Body of pancreas (tissue), 4 donors: ENCODE data around the gene PKMYT1. TPM values are rescaled to one million over a fixed set of nuclear protein-coding genes. Genes with fewer than 3 reads are reported as not detected.
A peak's percentile ranks its signal among the peaks of the same experiment; 100 is the strongest.
"Not testable (repeated sequence)": the region's sequence is repeated elsewhere in the genome, so short reads cannot be mapped to it uniquely, and the experiment has no call there.

Source experiments
- ATAC-seq: fragments of 150-250 bp; one replicate; pipeline ENCODE4 v1.9.1; 2016
- DNase-seq, 4 donors: peaks; one replicate each; pipeline ENCODE4 v3.0.0-alpha.2; 2019
- H3K27ac ChIP-seq, 4 donors: fragments of 200-600 bp; sonication (generic); 1 replicate in 3 of 4; 2 replicates in 1 of 4; pipeline versions ENCODE4 v1.5.1 to v1.6.1; 2016 to 2019; ENCODE audit warnings: mild to moderate bottlenecking in 1 of 4, mixed read lengths in 1 of 4, moderate library complexity in 1 of 4
- H3K27me3 ChIP-seq, 2 donors: fragments of 200-600 bp; sonication (generic); one replicate each; pipeline ENCODE4 v1.6.0; 2016; ENCODE audit warnings: mild to moderate bottlenecking in 1 of 2
- H3K36me3 ChIP-seq, 2 donors: fragments of 200-600 bp; sonication (generic); replicated peaks in 1 of 2; 2 replicates each; pipeline ENCODE4 v1.5.1; 2016; ENCODE audit warnings: low read depth in 2 of 2; ENCODE audit not compliant: insufficient read depth in 1 of 2
- H3K4me1 ChIP-seq: fragments of 200-600 bp; sonication (generic); one replicate; pipeline ENCODE4 v1.6.0; 2016
- H3K4me3 ChIP-seq, 2 donors: fragments of 200-600 bp; sonication (generic); 1 replicate in 1 of 2; 2 replicates in 1 of 2; pipeline ENCODE4 v1.5.1; 2016 to 2019
- H3K9me3 ChIP-seq, 3 donors: fragments of 200-600 bp; sonication (generic); 1 replicate in 2 of 3; 2 replicates in 1 of 3; pipeline ENCODE4 v1.5.1; 2016
- POLR2A ChIP-seq, 3 donors: fragments of 450-650 bp; IDR thresholded peaks; one replicate each; pipeline ENCODE4 v1.6.1; 2016; ENCODE audit warnings: antibody characterized with exemption in 3 of 3, mild to moderate bottlenecking in 2 of 3
- WGBS, 2 donors: methylation state at CpG; one replicate each; pipeline ENCODE4 v1.1.5; 2017; 5-methylcytosine and 5-hydroxymethylcytosine counted together
- intact Hi-C: fragments of 100-400 bp; cut with DNase I; formaldehyde crosslinking; loops from one replicate; pipeline ENCODE4 v1.15.1; 2023
- total RNA-seq, 2 donors: library from RNA; depleted of rRNA; stranded (reverse); fragments of >200 nt; gene quantifications; one replicate each; pipeline ENCODE4 v1.1.0, GENCODE V29; 2016
- TF ChIP-seq, protein P1 (sequence below), 7 experiments: fragments of 450-650 bp in 4 of 7; fragments of 200-600 bp in 3 of 7; sonication (generic) in 3 of 7; IDR thresholded peaks; one replicate each; pipeline ENCODE4 v1.5.1; 2016 to 2019; ENCODE audit warnings: antibody characterized with exemption in 7 of 7

The PKMYT1 gene
- total RNA-seq, 2 donors from 2014 or later: 0.26 TPM; not detected in 1

DNA sequence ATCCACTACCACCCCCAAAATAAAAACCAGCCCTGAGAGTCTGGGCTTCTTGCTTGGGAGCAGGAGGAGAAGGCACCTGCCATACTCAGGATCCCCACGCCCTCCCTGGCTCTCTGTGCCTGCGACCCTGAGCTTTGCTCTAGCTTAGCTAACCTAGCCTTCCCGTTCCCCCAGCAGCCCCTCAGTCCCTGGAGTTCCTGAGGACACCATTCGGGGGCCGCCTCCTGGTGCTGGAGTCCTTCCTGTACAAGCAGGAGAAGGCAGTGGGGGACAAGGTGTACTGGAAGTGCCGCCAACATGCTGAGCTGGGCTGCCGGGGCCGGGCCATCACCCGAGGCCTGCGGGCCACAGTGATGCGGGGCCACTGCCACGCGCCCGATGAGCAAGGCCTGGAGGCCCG lies 50.0 kb downstream of the PKMYT1 start:
- WGBS, 2 donors: 91 to 100% methylated on average over 3 to 15 of the region's 15 CpGs
- Histone ChIP-seq H3K4me1 (peaks cover 5% of the 10 kb centered on the region), H3K9me3 (no peaks in the 10 kb centered on the region), H3K36me3 (peaks cover 0 to 4% of the 10 kb centered on the region in 2 donors), H3K27ac (no peak overlapping the region), H3K4me3 (no peak overlapping the region), H3K27me3 (no peaks in the 10 kb centered on the region)
- intact Hi-C loops: no loop called here
- no peak for ATAC-seq
- no peak for DNase-seq
- no peak for TF ChIP-seq POLR2A (IDR thresholded peaks at IDR 0.05)
- TF ChIP-seq, protein P1, sequence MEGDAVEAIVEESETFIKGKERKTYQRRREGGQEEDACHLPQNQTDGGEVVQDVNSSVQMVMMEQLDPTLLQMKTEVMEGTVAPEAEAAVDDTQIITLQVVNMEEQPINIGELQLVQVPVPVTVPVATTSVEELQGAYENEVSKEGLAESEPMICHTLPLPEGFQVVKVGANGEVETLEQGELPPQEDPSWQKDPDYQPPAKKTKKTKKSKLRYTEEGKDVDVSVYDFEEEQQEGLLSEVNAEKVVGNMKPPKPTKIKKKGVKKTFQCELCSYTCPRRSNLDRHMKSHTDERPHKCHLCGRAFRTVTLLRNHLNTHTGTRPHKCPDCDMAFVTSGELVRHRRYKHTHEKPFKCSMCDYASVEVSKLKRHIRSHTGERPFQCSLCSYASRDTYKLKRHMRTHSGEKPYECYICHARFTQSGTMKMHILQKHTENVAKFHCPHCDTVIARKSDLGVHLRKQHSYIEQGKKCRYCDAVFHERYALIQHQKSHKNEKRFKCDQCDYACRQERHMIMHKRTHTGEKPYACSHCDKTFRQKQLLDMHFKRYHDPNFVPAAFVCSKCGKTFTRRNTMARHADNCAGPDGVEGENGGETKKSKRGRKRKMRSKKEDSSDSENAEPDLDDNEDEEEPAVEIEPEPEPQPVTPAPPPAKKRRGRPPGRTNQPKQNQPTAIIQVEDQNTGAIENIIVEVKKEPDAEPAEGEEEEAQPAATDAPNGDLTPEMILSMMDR (IDR thresholded peaks at IDR 0.05): no peak

- intact Hi-C loops: no loop called here
- Histone ChIP-seq H3K9me3 (no peaks in the 10 kb centered on the region), H3K27me3 (no peaks in the 10 kb centered on the region), H3K4me3 (no peak overlapping the region), H3K4me1 (peaks cover 5% of the 10 kb centered on the region), H3K27ac (no peak overlapping the region), H3K36me3 (peaks cover 0 to 4% of the 10 kb centered on the region in 2 donors)
- WGBS, 2 donors: 92% methylated on average over 3 to 14 of the region's 14 CpGs
- ATAC-seq (no peak), DNase-seq (no peak)
- TF ChIP-seq, protein P1 (IDR thresholded peaks at IDR 0.05): no peak
- no peak for TF ChIP-seq POLR2A (IDR thresholded peaks at IDR 0.05)
These were observed 50.6 kb downstream of the PKMYT1 start for GRCh38 chr16:2929693-2930092.

DNA sequence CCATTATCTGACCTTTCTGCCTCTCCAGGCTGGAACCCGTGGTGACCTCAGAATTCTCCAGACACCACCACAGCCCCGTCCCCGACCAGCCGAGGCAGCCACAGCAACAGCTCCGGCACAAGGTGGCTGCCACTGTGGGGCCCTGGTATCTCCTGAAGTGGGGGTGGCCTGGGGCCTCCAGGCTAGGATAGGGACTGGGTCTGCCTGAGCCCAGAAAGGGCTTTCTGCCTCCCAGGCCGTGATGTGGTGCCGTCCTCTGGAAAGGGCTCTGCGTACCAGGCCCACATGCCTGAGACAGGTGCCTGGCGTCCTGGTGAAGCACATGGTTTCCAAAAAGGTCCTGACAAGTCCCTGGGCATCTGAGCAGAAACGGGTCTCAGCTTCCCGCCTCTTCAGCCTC lies 51.5 kb downstream of the PKMYT1 start:
- intact Hi-C loops: no loop called here
- H3K9me3 ChIP-seq: no peaks in the 10 kb centered on the region
- ATAC-seq: no peak

DNA sequence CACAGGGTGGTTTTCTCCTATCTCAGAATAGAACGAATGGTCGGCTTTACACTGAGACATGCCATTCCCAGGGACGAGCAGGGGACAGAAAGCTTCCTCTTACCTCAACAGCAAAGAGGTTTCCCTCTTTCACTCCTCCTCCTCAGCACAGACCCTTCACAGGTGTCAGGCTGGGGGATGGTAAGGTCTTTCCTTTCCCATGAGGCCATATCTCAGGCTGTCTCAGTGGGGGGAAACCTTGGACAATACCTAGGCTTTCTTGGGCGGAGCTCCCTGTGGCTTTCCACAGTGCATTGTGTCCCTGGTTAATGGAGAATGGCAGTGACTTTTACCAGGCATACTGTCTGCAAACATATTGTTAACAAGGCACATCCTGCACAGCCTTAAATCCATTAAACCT lies 52.1 kb downstream of the PKMYT1 start:
- ATAC-seq, H3K4me3 ChIP-seq, H3K27ac ChIP-seq, H3K9me3 ChIP-seq, intact Hi-C loops, DNase-seq, H3K4me1 ChIP-seq, H3K36me3 ChIP-seq, H3K27me3 ChIP-seq: not testable (repeated sequence)
- WGBS, 2 donors: 65 to 82% methylated on average over 4 of the region's 4 CpGs

More for the DNA sequence above, 51.5 kb downstream of the PKMYT1 start:
- Histone ChIP-seq H3K36me3 (no peaks in the 10 kb centered on the region), H3K4me3 (no peak overlapping the region), H3K27ac (no peak overlapping the region), H3K27me3 (no peaks in the 10 kb centered on the region), H3K4me1 (peaks cover 5% of the 10 kb centered on the region)
- DNase-seq: no peak
- TF ChIP-seq POLR2A (IDR thresholded peaks at IDR 0.05): no peak
- TF ChIP-seq, protein P1 (IDR thresholded peaks at IDR 0.05): no peak
- WGBS, 2 donors: 60 to 78% methylated on average over 4 to 11 of the region's 11 CpGs

GRCh38 chr16:2927010-2927646 lies 53.1 kb downstream of the PKMYT1 start:
- no peaks in the 10 kb centered on the region for H3K27me3 ChIP-seq
- intact Hi-C loops: no loop called here
- no peak for TF ChIP-seq POLR2A (IDR thresholded peaks at IDR 0.05)
- TF ChIP-seq, protein P1 (IDR thresholded peaks at IDR 0.05): peak; percentile 86 to 98 (median 93)
- ATAC-seq (peak; percentile 96), DNase-seq (peak; percentile 89 to 94 (median 90))
- H3K9me3 ChIP-seq: no peaks in the 10 kb centered on the region
- WGBS, 2 donors: 5 to 6% methylated on average over 19 of the region's 19 CpGs
- no peaks in the 10 kb centered on the region for H3K36me3 ChIP-seq
- H3K27ac ChIP-seq: no peak overlapping the region
- H3K4me1 ChIP-seq: peaks cover 5% of the 10 kb centered on the region
- H3K4me3 ChIP-seq: no peak overlapping the region
